Femur (tissue), 1 donor: ENCODE results near the gene S1PR4.
"Not testable (repeated sequence)": the region's sequence is repeated elsewhere in the genome, so short reads cannot be mapped to it uniquely, and the experiment has no call there.

Experiments used
- DNase-seq: peaks from one replicate; pipeline ENCODE4 v3.0.0-alpha.2; 2017

Gene S1PR4

DNA sequence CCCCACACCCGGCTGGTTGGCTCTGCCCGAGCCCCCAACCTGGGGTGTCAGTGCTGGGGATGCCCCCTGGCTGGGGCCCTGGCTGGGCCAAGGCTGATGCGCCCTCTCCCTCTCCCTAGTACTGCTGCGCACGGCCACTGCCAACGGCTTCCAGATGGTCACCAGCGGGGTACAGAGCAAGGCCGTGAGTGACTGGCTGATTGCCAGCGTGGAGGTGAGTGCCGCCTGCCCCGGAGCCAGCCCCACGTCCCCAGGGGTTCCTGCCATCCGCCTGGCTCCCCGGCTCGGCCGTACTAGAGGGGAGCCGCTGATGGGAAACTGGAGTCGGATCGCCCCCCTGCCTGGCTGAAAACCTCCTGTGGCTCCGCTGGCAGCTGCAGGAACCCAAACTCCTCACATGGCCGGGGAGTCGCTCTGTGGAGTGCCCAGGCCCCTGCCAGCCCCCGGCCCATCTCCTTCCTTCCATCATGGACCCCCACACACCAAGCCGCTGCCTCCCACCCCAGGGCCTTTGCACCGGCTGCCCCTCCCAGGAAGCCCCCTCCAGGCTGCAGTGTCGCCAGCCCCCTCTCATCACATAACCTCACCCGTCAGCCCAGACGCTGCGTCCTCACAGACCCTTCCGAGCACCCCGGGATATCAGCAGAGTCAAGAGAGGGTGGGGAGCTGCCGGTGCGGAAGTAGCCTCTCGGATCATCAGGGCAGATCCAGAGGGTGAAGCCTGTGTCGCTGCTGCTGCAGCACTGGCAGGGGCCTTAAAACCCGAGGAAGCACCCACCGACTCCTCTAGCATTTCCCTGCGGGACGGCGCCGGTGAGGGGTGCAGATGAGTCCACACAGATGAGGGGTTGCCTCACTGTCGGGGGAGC is 17.7 kb downstream of the S1PR4 start:
- DNase-seq: no peak

GRCh38 chr19:3196933-3197205 is 18.3 kb downstream of the S1PR4 start:
- no peak for DNase-seq

GRCh38 chr19:3198901-3199700 is 20.5 kb downstream of the S1PR4 start:
- peak; percentile 15 for DNase-seq

GRCh38 chr19:3201072-3201700 is 22.6 kb downstream of the S1PR4 start:
- DNase-seq: no peak

DNA sequence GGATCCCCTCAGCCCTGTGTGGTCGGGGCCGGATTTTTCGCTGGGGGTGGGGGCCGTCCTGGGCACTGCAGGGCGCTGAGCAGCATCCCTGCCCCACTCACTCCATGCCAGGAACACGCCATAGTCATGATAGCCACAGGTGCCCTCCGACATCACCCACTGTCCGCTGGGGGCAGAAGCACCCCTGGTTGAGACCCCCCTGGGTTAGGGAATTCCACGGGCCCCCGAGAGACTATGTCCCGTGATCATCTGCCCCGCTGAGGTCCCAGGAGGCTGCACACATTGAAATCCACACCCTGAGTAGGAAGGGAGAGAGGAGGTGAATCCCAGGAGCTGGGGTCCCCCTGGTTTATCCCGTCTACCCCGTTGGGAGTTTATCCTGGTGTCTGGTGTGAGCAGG is 23.3 kb downstream of the S1PR4 start:
- DNase-seq: no peak

- no peak for DNase-seq
Observed at GRCh38 chr19:3202346-3202745, 23.8 kb downstream of the S1PR4 start.

GRCh38 chr19:3202895-3203294 is 24.3 kb downstream of the S1PR4 start:
- DNase-seq: not testable (repeated sequence)

DNA sequence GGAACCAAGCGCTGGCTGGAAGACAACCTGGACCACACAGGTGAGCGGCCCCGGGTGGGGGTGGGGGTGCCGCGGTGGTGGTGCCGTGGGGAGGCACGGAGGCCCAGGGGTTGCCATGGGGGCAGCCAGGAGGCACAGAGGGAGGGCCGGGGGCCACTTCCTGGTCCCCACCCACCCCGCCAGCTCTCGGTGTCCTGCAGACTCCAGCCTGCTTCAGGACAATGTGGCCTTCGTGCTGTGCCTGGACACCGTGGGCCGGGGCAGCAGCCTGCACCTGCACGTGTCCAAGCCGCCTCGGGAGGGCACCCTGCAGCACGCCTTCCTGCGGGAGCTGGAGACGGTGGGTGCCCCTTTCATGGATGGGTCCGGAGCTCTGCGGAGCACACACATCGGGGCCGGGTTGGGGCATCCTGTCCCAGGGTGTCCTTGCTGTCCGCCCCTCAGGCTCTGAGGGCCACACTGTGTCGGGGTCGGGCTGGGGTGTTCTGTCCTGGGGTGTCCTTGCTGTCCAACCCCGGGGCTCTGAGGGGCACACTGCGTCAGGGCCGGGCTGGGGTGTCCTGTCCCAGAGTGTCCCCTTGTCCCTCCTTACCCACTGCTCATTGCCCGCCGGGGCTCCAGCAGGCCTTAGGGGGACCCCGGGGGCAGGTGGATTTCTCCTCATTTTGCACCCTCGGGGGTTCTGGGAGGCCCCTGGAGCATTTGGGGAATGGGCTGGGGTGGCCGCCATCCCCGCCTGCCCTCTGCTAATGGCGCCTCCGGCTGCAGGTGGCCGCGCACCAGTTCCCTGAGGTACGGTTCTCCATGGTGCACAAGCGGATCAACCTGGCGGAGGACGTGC is 25.5 kb downstream of the S1PR4 start:
- peak; percentile 14 for DNase-seq

- no peak for DNase-seq
Observed at GRCh38 chr19:3204646-3205275, 26.2 kb downstream of the S1PR4 start.

GRCh38 chr19:3206216-3206953 is 27.8 kb downstream of the S1PR4 start:
- DNase-seq: no peak

DNA sequence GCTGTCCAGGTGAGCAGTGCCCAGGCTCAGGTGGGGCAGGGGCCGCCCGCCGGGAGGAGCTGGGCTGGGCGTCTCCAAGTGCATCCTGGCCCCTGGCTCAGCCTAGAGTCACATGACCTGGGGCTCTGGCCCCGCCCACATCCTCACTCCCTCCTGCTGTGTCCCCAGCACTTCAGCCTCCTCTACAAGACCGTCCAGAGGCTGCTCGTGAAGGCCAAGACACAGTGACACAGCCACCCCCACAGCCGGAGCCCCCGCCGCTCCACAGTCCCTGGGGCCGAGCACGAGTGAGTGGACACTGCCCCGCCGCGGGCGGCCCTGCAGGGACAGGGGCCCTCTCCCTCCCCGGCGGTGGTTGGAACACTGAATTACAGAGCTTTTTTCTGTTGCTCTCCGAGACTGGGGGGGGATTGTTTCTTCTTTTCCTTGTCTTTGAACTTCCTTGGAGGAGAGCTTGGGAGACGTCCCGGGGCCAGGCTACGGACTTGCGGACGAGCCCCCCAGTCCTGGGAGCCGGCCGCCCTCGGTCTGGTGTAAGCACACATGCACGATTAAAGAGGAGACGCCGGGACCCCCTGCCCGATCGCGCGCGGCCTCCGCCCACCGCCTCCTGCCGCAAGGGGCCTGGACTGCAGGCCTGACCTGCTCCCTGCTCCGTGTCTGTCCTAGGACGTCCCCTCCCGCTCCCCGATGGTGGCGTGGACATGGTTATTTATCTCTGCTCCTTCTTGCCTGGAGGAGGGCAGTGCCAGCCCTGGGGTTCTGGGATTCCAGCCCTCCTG is 29.1 kb downstream of the S1PR4 start:
- no peak for DNase-seq

DNA sequence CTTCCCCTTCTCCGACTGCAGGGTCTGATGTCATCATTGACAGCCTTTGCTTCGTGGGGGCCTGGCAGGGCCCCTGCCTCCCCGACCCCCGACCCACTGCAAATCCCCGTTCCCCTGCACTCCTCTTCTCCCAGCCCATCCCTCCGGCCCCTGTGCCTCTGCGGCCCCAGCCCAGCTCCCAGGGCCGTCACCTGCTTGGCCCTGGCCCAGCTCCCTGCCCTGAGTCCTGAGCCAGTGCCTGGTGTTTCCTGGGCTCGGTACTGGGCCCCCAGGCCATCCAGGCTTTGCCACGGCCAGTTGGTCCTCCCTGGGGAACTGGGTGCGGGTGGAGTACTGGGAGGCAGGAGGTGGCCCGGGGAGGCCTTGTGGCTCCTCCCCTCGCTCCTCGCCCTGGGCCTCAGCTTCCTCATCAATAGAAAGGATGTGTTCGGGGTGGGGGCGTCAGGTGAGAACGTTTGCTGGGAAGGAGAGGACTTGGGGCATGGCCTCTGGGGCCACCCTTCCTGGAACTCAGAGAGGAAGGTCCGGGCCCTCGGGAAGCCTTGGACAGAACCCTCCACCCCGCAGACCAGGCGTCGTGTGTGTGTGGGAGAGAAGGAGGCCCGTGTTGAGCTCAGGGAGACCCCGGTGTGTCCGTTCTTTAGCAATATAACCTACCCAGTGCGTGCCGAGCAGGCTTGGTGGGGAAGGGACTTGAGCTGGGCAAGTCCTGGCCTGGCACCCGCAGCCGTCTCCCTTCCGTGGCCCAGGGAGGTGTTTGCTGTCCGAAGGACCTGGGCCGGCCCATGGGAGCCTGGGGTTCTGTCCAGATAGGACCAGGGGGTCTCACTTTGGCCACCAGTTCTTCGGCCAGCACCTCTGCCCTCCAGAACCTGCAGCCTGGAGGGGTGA is 30.0 kb downstream of the S1PR4 start:
- DNase-seq: no peak

GRCh38 chr19:3210347-3211017 is 31.9 kb downstream of the S1PR4 start:
- no peak for DNase-seq

DNA sequence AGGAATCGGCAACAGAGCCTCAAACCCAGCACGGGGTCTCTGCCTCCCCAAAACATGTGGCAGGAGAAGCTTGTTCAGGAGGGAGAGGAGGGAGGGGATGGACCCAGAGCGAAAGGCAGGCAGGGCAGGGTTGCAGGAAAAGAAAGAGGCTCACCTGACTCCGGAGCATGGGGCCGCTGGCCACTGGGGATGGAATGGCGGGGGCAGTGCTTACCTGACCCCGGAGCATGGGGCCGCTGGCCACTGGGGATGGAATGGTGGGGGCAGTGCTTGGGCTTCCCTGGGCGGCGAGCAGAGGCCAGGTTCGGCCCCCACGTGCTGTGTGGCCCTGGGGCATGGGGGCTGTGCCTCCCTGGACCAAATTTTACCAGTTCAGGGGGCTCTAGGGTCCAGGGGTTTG is 32.6 kb downstream of the S1PR4 start:
- no peak for DNase-seq

GRCh38 chr19:3213159-3213558 is 34.6 kb downstream of the S1PR4 start:
- no peak for DNase-seq

GRCh38 chr19:3216874-3217273 is 38.3 kb downstream of the S1PR4 start:
- DNase-seq: no peak

GRCh38 chr19:3220576-3220975 is 42.0 kb downstream of the S1PR4 start:
- DNase-seq: no peak

DNA sequence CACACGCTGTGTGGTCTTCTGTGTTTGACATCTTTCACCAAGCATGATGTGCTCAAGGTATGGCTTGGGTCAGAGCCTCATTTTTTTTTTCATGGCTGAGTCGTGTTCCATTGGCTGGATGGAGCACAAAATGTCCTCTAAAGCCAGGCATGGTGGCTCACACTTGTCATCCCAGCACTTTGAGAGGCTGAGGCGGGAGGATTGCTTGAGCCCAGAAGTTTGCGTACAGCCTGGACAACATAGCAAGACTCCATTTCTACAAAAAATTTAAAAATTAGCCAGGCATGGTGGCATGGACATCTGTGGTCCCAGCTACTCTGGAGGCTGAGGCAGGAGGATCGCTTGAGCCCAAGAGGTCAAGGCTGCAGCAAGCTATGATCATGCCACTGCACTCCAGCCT is 43.0 kb downstream of the S1PR4 start:
- DNase-seq: not testable (repeated sequence)

GRCh38 chr19:3222709-3223108 is 44.1 kb downstream of the S1PR4 start:
- DNase-seq: no peak
